SIG-M5 treated with dmso at 0.1 percent for 504 hours (cell line): Measurements from ENCODE around the gene PLAAT5.
"Not testable (repeated sequence)": the region's sequence is repeated elsewhere in the genome, so short reads cannot be mapped to it uniquely, and the experiment has no call there.

Experiments
- DNase-seq: peaks from one replicate; lab custom pipeline; 2025; ENCODE audit not compliant: unreplicated experiment; lab: John Stamatoyannopoulos, UW

The PLAAT5 gene

DNA sequence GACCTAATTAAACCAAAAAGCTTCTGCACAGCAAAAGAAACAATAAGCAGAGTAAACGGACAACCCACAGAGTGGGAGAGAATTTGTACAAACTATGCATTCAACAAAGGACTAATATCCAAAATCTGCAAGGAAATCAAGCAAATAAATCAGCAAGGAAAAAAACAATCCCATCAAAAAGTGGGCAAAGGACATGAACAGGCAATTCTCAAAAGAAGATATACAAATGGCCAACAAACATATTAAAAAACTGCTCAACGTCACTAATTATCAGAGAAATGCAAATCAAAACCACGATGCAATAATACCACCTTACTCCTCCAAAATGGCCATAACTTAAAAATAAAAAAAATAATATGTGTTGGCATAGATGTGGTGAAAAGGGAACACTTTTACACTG is 5.2 kb downstream of the PLAAT5 start:
- no peak for DNase-seq

DNA sequence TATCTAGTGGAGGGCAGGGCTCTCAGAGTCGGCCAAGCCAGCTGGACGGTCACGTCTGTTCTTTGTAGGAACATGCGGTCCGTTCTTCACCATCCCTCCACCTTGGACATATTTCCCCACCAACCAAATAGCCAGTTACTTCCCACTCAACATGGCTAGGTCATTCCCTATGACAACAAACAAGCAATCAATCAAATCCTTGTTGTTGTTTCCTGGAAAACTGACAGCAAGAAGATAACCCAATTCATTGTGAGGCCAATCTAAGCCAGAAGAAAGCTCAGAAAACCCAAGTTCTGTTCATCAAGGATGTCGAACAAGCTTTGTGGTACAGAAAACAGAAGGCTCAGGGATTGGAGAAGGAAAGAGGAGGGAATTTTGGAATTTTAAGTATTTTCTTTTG is 10.9 kb downstream of the PLAAT5 start:
- DNase-seq = no peak

DNA sequence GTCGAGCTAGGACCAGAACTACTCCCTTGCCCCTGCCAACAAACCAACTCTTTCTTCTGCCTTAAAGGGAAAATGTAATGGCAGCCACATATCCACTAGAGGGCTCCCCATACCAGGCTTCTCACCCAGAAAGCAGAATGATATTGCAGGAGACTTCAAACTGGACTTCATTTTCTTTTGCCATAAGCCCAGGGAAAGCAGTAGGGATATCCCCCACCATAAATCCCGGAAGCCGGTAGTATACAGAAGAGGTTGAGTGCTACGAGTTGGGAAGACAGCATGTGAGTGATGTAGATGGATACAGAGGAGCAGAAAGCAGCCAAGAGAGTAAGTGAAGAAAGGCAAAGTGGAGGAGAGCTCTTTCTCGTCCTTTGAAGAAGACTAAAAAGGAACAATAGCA is 12.1 kb downstream of the PLAAT5 start:
- peak; percentile 77 for DNase-seq

DNA sequence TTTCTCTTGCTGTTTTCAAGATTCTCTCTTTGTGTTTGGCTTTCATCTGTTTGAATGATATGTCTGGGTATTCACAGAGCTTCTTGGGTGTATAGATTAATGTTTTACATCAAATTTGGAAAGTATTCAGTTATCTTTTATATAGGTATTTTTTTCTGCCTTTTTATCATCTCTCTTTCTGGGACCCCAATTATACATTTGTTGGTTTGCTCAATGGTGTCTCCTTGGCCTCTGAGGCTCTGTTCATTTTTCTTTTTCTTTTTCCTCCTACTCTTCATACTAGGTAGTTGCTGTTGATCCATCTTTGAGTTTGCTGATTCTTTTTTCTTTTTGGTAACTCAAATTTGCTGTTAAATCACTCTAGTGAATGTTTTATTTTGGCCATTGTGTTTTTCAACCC is 14.3 kb downstream of the PLAAT5 start:
- no peak for DNase-seq

DNA sequence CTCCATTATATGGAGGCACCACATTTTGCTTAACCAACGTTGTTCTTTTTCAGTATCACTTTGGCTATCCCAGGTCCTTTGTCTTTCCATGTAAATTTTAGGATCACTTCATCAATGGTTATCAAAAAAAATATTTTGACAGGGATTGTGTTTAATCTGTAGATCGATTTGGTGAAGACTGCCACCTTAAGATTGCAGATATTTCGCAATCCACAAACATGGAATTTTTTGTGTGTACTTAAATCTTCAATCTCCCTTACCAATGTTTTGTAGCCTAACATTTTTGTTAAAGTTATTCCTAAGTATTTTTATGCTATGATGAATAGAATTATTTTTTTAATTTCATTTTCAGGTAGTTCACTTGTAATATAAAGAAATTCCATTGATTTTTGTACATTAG is 18.6 kb downstream of the PLAAT5 start:
- DNase-seq = no peak

- no peak for DNase-seq
Observed at GRCh38 chr11:63470311-63470710, 20.7 kb downstream of the PLAAT5 start.

GRCh38 chr11:63462137-63462536 is 28.8 kb downstream of the PLAAT5 start:
- peak; percentile 2 for DNase-seq

DNA sequence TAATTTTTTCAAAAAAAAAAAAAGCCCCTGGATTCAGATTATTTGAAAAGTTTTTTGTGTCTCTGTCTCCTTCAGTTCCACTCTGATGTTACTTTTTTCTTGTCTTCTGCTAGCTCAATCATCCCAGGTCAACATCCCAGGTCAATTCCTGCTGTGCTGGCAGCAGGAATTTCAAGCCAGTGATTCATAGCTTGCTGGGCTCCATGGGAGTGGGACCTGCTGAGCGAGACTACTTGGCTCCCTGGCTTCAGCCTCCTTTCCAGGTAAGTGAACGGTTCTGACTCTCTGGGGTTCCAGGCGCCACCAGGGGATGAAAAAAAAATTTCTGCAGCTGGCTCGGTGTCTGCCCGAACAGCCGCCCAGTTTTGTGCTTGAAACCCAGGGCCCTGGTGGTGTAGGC is 31.4 kb downstream of the PLAAT5 start:
- DNase-seq = no peak

- DNase-seq = no peak
Observed at GRCh38 chr11:63448646-63449045, 42.3 kb downstream of the PLAAT5 start.

DNA sequence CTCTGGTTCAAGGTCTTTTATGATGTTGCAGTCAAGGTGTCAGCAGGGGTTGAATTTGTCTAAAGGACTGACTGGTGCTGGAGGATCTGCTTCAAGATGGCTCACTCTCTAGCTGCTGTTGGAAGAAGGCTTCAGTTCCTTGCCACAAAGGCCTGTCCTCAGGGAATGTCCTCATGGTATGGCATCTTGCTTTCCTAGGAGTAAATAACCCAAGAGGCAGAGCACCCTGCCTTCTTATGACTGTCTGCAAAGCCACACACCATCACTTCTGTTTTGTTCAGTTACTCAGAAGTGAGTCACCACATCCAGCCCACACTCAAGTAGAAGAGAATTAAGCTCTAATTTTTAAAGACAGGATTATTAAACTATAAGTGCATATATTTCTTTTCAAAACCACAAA is 45.2 kb downstream of the PLAAT5 start:
- DNase-seq = no peak

DNA sequence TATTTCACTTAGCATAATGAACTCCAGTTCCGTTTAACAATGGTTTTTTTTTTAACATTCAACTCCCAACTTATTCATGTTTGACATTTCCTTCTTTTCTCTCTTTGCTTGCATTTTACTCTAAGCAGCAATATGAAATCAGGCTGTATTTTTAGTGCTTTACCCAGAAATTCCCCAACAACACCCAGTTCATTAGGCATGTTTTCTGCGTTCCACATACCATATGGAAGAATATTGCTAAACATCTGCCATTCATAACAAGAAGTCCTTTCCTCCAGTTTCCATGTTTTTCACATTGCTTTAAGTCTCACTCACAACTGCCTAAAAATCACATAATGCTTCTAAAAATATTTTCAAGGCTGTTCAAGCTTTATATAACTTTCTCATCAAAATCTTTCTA is 45.8 kb downstream of the PLAAT5 start:
- DNase-seq = no peak

GRCh38 chr11:63444160-63444559 is 46.8 kb downstream of the PLAAT5 start:
- DNase-seq = no peak

DNA sequence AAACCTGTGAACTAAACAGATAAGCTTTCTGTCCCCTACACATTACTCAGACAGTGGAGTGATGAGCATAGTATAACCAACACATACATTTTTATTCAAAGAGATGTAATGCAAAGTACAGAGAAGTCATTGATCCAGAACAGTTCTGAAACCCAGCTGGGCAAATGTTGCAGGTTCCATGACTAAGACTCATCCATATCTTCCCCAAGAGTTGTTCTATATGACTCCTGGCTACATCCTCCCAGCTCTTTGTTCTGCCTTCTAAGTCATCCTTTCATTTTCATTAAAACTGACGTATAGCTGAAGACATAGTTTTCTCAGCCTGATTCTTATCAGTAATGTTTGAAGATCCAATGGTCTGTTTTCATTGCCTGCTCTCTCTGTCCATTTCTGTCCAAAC is 47.3 kb downstream of the PLAAT5 start:
- no peak for DNase-seq

GRCh38 chr11:63435831-63436230 is 55.1 kb downstream of the PLAAT5 start:
- not testable (repeated sequence) for DNase-seq

DNA sequence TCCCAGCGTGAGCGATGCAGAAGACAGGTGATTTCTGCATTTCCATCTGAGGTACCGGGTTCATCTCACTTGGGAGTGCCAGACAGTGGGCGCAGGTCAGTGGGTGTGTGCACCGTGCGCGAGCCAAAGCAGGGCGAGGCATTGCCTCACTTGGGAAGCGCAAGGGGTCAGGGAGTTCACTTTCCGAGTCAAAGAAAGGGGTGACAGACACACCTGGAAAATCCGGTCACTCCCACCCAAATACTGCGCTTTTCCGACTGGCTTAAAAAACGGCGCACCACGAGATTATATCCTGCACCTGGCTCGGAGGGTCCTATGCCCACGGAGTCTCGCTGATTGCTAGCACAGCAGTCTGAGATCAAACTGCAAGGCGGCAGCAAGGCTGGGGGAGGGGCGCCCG is 55.6 kb downstream of the PLAAT5 start:
- DNase-seq = not testable (repeated sequence)

- not testable (repeated sequence) for DNase-seq
Observed at GRCh38 chr11:63430731-63431130, 60.2 kb downstream of the PLAAT5 start.

DNA sequence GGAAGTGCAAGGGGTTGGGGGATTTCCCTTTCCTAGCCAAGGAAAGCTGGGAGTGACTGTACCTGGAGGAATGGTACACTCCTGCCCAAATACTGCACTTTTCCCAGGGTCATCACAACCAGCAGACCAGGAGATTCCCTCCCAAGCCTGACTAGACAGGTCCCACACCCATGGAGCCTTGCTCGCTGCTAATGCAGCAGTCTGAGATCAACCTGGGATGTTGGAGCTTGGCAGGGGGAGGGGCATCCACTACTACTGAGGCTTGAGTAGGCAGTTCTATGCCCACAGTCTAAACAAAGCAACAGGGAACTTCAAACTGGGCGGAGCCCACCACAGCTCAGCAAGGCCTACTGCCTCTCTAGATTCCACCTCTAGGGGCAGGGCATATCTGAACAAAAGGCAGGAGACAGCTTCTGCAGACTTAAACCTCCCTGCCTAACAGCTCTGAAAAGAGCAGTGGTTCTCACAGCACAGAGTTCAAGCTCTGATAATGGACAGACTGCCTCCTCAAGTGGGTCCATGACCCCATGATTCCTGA is 62.9 kb downstream of the PLAAT5 start:
- DNase-seq = no peak

- DNase-seq = no peak
Observed at GRCh38 chr11:63417174-63417852, 73.7 kb downstream of the PLAAT5 start.
